Bladder microvascular endothelial cell (primary cell): Measurements from ENCODE around the gene TLCD3A. TPM values are rescaled to one million over a fixed set of nuclear protein-coding genes. Genes with fewer than 3 reads are reported as not detected.

Experiments
- total RNA-seq: library from RNA; depleted of rRNA; stranded (reverse); fragments of >200 nt; gene quantifications from 2 replicates; pipeline ENCODE4 v1.2.3, GENCODE V29; 2014

Gene TLCD3A
- total RNA-seq: 21.9 and 24.8 TPM in 2 replicates

GRCh38 chr17:732067-732901, at the start of gene TLCD3A:
TSS of gene TLCD3A (plus strand) at chr17:732596. CDS start at chr17:732648, 52 bp downstream.

GRCh38 chr17:752002-752619, 19.7 kb downstream of the TLCD3A start, which contains the start of gene GEMIN4:
TSS of gene GEMIN4 (minus strand) at chr17:752264. CDS start at chr17:752142, 122 bp downstream.

GRCh38 chr17:781805-782731, 49.7 kb downstream of the TLCD3A start, which contains the start of the genes GLOD4 and MRM3:
TSS of gene GLOD4 (minus strand) at chr17:782280. CDS start at chr17:782255, 25 bp downstream.
TSS of gene MRM3 (plus strand) at chr17:782353. CDS start at chr17:782379, 26 bp downstream.

Other genes starting within 250 kb of the TLCD3A start
- gene VPS53, start 17.8 kb upstream of the TLCD3A start, total RNA-seq: 8.4 and 20.7 TPM in 2 replicates
- 7.9 and 13.2 TPM in 2 replicates for gene GEMIN4, start 19.7 kb downstream of the TLCD3A start, total RNA-seq
- gene GLOD4, start 49.7 kb downstream of the TLCD3A start, total RNA-seq: 63.1 and 80.1 TPM in 2 replicates
- 16.2 and 20.2 TPM in 2 replicates for gene MRM3, start 49.8 kb downstream of the TLCD3A start, total RNA-seq
- gene NXN, start 247.2 kb downstream of the TLCD3A start, total RNA-seq: 13.9 and 121 TPM in 2 replicates